Measurements from ENCODE around the gene SDR42E1. TPM values are rescaled to one million over a fixed set of nuclear protein-coding genes. Genes with fewer than 3 reads are reported as not detected.
A peak's percentile ranks its signal among the peaks of the same experiment; 100 is the strongest.

Gene SDR42E1
- total RNA-seq, 1 donor from 2014 or later, result 23.2 TPM

- no peak for TF ChIP-seq CTCF (IDR thresholded peaks at IDR 0.05; ENCODE audit: insufficient read depth, low read length, severe bottlenecking)
- Histone ChIP-seq H3K4me3 (ENCODE audit: low read depth, low read length) (no peak overlapping the region), H3K27me3 (ENCODE audit: control insufficient read depth, insufficient read depth, low read length) (no peaks in the 10 kb centered on the region), H3K36me3 (ENCODE audit: control insufficient read depth, insufficient read depth, low read length) (no peaks in the 10 kb centered on the region)
- no peak for DNase-seq (ENCODE audit: low read depth)
- FAIRE-seq, result no peak
Measured at GRCh38 chr16:81946206-81946605, 65.1 kb downstream of the SDR42E1 start.

DNA sequence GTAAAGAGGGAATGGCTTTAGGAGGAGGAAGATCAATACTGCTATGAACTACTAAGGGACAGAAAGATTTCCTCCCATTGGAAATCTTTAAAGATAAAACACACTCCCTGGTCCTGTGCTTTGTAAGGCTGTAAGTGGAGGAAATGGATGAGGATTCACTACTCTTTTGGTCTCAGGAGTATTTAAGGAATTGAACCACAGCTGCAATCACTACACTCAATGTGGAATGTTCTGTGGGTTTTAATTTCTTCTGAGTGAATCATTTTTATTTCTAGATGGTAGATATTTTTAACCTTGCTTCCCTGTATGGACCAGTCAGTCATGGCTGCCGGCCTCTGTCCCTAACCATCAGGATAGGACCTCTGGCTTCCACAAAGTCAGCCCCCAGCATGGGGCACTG lies 65.6 kb downstream of the SDR42E1 start:
- no peak for TF ChIP-seq CTCF (IDR thresholded peaks at IDR 0.05; ENCODE audit: insufficient read depth, low read length, severe bottlenecking)
- Histone ChIP-seq H3K36me3 (ENCODE audit: control insufficient read depth, insufficient read depth, low read length) (no peaks in the 10 kb centered on the region), H3K4me3 (ENCODE audit: low read depth, low read length) (no peak overlapping the region), H3K27me3 (ENCODE audit: control insufficient read depth, insufficient read depth, low read length) (no peaks in the 10 kb centered on the region)
- DNase-seq (ENCODE audit: low read depth) (no peak), FAIRE-seq (no peak)

DNA sequence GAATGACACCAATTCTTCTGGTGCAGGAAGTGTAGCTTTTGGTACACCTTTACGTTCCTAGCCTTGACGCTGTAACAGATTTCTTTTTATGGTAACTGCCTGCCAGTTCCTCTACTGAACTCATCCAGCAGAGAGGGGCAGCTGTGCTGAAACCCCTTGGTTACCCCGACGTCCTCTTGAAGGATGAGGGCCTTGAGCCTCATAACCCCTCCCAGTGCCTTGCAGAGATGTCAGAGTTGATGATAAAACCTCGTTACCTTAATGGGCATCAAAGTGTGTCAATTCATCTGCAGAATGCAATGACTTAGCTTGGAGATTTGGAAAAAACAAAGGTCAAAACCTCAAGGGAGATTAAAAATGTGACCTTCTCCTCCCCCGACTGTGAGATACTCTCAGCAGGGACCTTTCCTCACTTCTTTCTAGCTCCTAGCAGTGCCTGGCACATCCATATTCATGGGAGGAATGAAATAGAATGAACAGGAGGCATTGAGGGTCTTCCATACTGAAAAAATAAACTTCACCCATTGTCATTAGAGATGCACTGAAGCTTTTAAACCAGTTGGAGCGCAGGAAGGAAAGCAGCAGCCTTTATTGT lies 69.2 kb downstream of the SDR42E1 start:
- no peak overlapping the region for H3K4me3 ChIP-seq (ENCODE audit: low read depth, low read length)
- TF ChIP-seq CTCF (IDR thresholded peaks at IDR 0.05; ENCODE audit: insufficient read depth, low read length, severe bottlenecking), result no peak
- no peak for FAIRE-seq
- no peaks in the 10 kb centered on the region for H3K36me3 ChIP-seq (ENCODE audit: control insufficient read depth, insufficient read depth, low read length)
- H3K27me3 ChIP-seq (ENCODE audit: control insufficient read depth, insufficient read depth, low read length), result no peaks in the 10 kb centered on the region
- no peak for DNase-seq (ENCODE audit: low read depth)

DNA sequence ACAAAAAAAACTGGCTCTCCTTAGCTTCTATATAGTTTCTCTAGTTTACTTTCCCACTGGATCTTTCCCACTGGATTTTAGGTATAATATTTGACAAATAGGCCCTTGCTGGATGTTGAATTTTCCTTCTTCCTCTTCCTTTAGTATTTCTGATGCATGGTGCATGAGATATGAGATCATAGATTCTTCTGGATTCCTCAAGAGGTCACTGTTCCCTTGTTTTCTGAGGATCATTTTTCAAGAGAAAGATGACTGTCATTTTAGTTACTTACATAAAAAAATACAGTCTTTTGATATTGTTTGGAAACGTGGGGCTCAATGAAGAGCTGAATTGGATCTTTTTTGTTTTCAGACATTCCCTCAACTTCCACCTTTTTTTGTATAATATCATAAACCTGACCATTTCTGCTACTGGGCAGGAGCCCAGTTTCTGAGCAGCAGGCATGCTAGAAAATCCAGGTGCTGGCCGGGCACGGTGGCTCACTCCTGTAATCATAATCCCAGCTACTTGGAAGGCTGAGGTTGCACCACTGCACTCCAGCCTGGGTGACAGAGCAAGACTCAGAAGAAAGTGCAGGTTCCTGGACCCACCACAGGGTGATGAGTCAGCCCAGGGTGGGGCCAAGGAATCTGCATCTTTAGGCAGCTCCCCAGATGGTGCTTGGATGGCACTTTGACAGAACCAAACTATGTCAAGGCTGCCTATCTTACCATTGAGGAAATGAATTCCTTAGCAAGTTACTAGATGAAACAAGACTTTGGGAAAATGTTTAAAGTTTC lies 70.3 kb downstream of the SDR42E1 start:
- Histone ChIP-seq H3K27me3 (ENCODE audit: control insufficient read depth, insufficient read depth, low read length) (no peaks in the 10 kb centered on the region), H3K4me3 (ENCODE audit: low read depth, low read length) (no peak overlapping the region), H3K36me3 (ENCODE audit: control insufficient read depth, insufficient read depth, low read length) (no peaks in the 10 kb centered on the region)
- TF ChIP-seq CTCF (IDR thresholded peaks at IDR 0.05; ENCODE audit: insufficient read depth, low read length, severe bottlenecking), result peak; percentile 23
- no peak for FAIRE-seq
- peak; percentile 67 for DNase-seq (ENCODE audit: low read depth)

- Histone ChIP-seq H3K4me3 (ENCODE audit: low read depth, low read length) (no peak overlapping the region), H3K36me3 (ENCODE audit: control insufficient read depth, insufficient read depth, low read length) (no peaks in the 10 kb centered on the region), H3K27me3 (ENCODE audit: control insufficient read depth, insufficient read depth, low read length) (no peaks in the 10 kb centered on the region)
- no peak for TF ChIP-seq CTCF (IDR thresholded peaks at IDR 0.05; ENCODE audit: insufficient read depth, low read length, severe bottlenecking)
- DNase-seq (ENCODE audit: low read depth) (no peak), FAIRE-seq (no peak)
Measured at GRCh38 chr16:81939164-81940056, 71.9 kb downstream of the SDR42E1 start.

Other genes with a start within 250 kb of the SDR42E1 start
- gene PLCG2, start 232.2 kb downstream of the SDR42E1 start, total RNA-seq, result 1.8 and 1.9 TPM in 2 replicates
- 10.4 and 63.7 TPM in 2 replicates for gene HSD17B2, start 23.8 kb upstream of the SDR42E1 start, total RNA-seq
- gene MPHOSPH6, start 158.8 kb upstream of the SDR42E1 start, total RNA-seq, result 71.8 and 91.9 TPM in 2 replicates

All from bronchial epithelial cell (primary cell).